CD4-positive, alpha-beta T cell treated with Interleukin-15 for 1 hour (primary cell): ENCODE data around the gene PMP22.

Source experiments
- DNase-seq: peaks from one replicate; pipeline ENCODE4 v3.0.0-alpha.2; 2020

The PMP22 gene

GRCh38 chr17:15265131-15265530 lies at the start of gene PMP22:
TSS of gene PMP22 (minus strand) at chr17:15265326. CDS start at chr17:15260727, 4,599 bp downstream.
- no peak for DNase-seq

GRCh38 chr17:15311996-15312395 lies 46.9 kb upstream of the PMP22 start:
- DNase-seq = no peak

- DNase-seq = no peak
Measured at GRCh38 chr17:15309793-15310192, 44.7 kb upstream of the PMP22 start.

- no peak for DNase-seq
Measured at GRCh38 chr17:15309236-15309635, 44.1 kb upstream of the PMP22 start.

GRCh38 chr17:15308758-15309157 lies 43.6 kb upstream of the PMP22 start:
- DNase-seq = no peak

- no peak for DNase-seq
Measured at GRCh38 chr17:15307710-15308111, 42.6 kb upstream of the PMP22 start.

GRCh38 chr17:15303851-15304250 lies 38.7 kb upstream of the PMP22 start:
- DNase-seq = no peak

- DNase-seq = no peak
Measured at GRCh38 chr17:15303268-15303667, 38.1 kb upstream of the PMP22 start.

- DNase-seq = no peak
Measured at GRCh38 chr17:15301845-15302244, 36.7 kb upstream of the PMP22 start.

GRCh38 chr17:15298176-15298575 lies 33.0 kb upstream of the PMP22 start:
- no peak for DNase-seq

- DNase-seq = no peak
Measured at GRCh38 chr17:15293558-15293957, 28.4 kb upstream of the PMP22 start.

- DNase-seq = no peak
Measured at GRCh38 chr17:15291674-15292361, 26.7 kb upstream of the PMP22 start.

- DNase-seq = no peak
Measured at GRCh38 chr17:15290605-15291004, 25.5 kb upstream of the PMP22 start.

GRCh38 chr17:15289285-15290183 lies 24.4 kb upstream of the PMP22 start:
- no peak for DNase-seq

- DNase-seq = no peak
Measured at GRCh38 chr17:15288859-15289258, 23.7 kb upstream of the PMP22 start.

GRCh38 chr17:15287538-15288267 lies 22.6 kb upstream of the PMP22 start:
- DNase-seq = no peak

- DNase-seq = no peak
Measured at GRCh38 chr17:15285466-15285865, 20.3 kb upstream of the PMP22 start.

- DNase-seq = no peak
Measured at GRCh38 chr17:15284537-15284936, 19.4 kb upstream of the PMP22 start.

GRCh38 chr17:15284107-15284506 lies 19.0 kb upstream of the PMP22 start:
- no peak for DNase-seq

GRCh38 chr17:15281909-15282308 lies 16.8 kb upstream of the PMP22 start:
- DNase-seq = no peak

GRCh38 chr17:15278924-15279477 lies 13.9 kb upstream of the PMP22 start:
- no peak for DNase-seq

- DNase-seq = no peak
Measured at GRCh38 chr17:15278380-15278779, 13.3 kb upstream of the PMP22 start.

- DNase-seq = no peak
Measured at GRCh38 chr17:15274017-15274416, 8.9 kb upstream of the PMP22 start.
